ENCODE results near the gene ARHGEF6.

The ARHGEF6 gene

DNA sequence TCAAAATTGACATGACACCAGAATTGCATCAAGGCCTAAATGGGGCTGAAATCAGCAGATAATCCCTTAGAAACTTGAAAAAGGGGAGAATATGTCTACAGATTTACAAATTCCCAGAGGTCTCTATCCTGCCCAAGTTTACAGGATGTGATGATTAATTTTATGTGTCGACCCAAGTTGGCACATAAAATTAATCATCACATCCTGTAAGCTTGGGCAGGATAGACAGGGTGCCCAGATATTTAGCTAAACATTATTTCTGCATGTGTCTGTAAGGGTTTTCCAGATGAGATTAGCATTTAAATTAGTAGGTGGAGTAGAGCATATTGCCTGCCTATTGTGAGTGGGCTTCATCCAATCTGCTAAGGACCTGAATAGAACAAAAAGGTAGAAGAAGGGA, 52.3 kb downstream of the ARHGEF6 start:
- H3K4me3 ChIP-seq (ENCODE audit: low read length in 2 of 2): no peak overlapping the region
- no peak for DNase-seq (ENCODE audit: low spot score)

DNA sequence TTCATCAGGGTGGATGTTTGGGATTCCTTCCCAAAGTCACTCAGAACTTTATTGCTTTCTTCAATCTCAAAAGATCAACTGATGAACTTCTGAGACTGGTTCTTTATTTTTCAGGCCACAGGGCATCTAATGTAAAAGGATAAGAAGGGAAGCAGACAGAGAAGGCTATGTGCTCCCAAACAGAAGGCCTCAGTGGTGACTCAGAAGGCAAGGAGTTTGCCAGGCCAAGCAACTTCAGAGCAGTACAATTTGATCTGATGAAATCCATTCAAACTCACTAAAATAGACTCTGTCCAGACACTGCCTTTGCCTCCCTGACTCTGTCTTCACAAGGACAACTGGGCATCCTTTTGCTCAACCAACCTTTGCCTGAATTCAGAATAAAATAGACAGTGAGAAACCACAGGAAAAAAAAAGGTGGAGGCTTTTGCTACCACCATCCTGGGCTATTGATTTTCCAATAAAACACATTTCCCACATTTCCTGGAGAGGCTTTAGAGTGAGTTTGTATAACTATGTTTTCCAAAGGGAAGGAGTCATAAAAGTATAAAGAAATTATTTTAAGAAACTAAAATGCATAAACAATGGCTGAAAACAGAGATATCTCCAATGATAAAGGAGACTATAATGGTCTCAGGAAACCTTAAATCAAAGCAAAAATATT, 55.2 kb downstream of the ARHGEF6 start:
- Histone ChIP-seq H3K4me2 (ENCODE audit: insufficient read depth, low read length, poor library complexity, severe bottlenecking) (no peak overlapping the region), H3K4me1 (ENCODE audit: control insufficient read depth in 2 of 2, insufficient read depth in 1 of 2, low read depth in 1 of 2, low read length in 2 of 2) (no peaks in the 10 kb centered on the region), H3K36me3 (replicated peaks in 1 of 2; ENCODE audit: control insufficient read depth in 2 of 2, insufficient read depth in 2 of 2, low read length in 2 of 2) (no peaks in the 10 kb centered on the region), H3K9ac (ENCODE audit: low read depth, low read length, poor library complexity) (no peak overlapping the region), H2AK5ac (ENCODE audit: low read depth, low read length) (no peak overlapping the region), H2BK120ac (ENCODE audit: low read depth, low read length) (no peak overlapping the region), H4K91ac (ENCODE audit: low read depth, low read length, poor library complexity) (no peak overlapping the region), H3K14ac (ENCODE audit: low read length) (no peak overlapping the region), H2BK15ac (ENCODE audit: low read length) (no peak overlapping the region), H3K9me3 (replicated peaks in 1 of 2; ENCODE audit: control insufficient read depth in 2 of 2, insufficient read depth in 1 of 2, low read depth in 1 of 2, low read length in 2 of 2) (no peaks in the 10 kb centered on the region), H3K23ac (ENCODE audit: low read depth, low read length, poor library complexity) (no peak overlapping the region), H3K79me1 (ENCODE audit: low read depth, low read length) (no peaks in the 10 kb centered on the region), H2BK12ac (ENCODE audit: low read length) (no peak overlapping the region), H3K18ac (ENCODE audit: low read length) (no peak overlapping the region), H3K4ac (ENCODE audit: low read length) (no peak overlapping the region), H3K27ac (replicated peaks; ENCODE audit: low read length) (no peak overlapping the region), H3K27me3 (ENCODE audit: control insufficient read depth in 3 of 3, insufficient read depth in 3 of 3, low read depth in 1 of 3, low read length in 3 of 3) (no peaks in the 10 kb centered on the region), H4K8ac (ENCODE audit: low read depth, low read length) (no peak overlapping the region), H2BK5ac (ENCODE audit: low read length) (no peak overlapping the region), H3K4me3 (ENCODE audit: low read length in 2 of 2) (no peak overlapping the region), H2AFZ (ENCODE audit: low read length) (no peak overlapping the region)
- DNase-seq (ENCODE audit: low spot score): no peak

More for the DNA sequence above, 52.3 kb downstream of the ARHGEF6 start:
- Histone ChIP-seq H2BK12ac (ENCODE audit: low read length) (no peak overlapping the region), H2AFZ (ENCODE audit: low read length) (no peak overlapping the region), H3K79me1 (ENCODE audit: low read depth, low read length) (no peaks in the 10 kb centered on the region), H2AK5ac (ENCODE audit: low read depth, low read length) (no peak overlapping the region), H3K18ac (ENCODE audit: low read length) (no peak overlapping the region), H3K14ac (ENCODE audit: low read length) (no peak overlapping the region), H3K9ac (ENCODE audit: low read depth, low read length, poor library complexity) (no peak overlapping the region), H3K4ac (ENCODE audit: low read length) (no peak overlapping the region), H3K27me3 (ENCODE audit: control insufficient read depth in 3 of 3, insufficient read depth in 3 of 3, low read depth in 1 of 3, low read length in 3 of 3) (no peaks in the 10 kb centered on the region), H2BK120ac (ENCODE audit: low read depth, low read length) (no peak overlapping the region), H2BK5ac (ENCODE audit: low read length) (no peak overlapping the region), H2BK15ac (ENCODE audit: low read length) (no peak overlapping the region), H3K4me2 (ENCODE audit: insufficient read depth, low read length, poor library complexity, severe bottlenecking) (no peak overlapping the region), H3K27ac (replicated peaks; ENCODE audit: low read length) (no peak overlapping the region), H3K9me3 (replicated peaks in 1 of 2; ENCODE audit: control insufficient read depth in 2 of 2, insufficient read depth in 1 of 2, low read depth in 1 of 2, low read length in 2 of 2) (no peaks in the 10 kb centered on the region), H3K4me1 (ENCODE audit: control insufficient read depth in 2 of 2, insufficient read depth in 1 of 2, low read depth in 1 of 2, low read length in 2 of 2) (no peaks in the 10 kb centered on the region), H4K91ac (ENCODE audit: low read depth, low read length, poor library complexity) (no peak overlapping the region), H4K8ac (ENCODE audit: low read depth, low read length) (no peak overlapping the region), H3K36me3 (replicated peaks in 1 of 2; ENCODE audit: control insufficient read depth in 2 of 2, insufficient read depth in 2 of 2, low read length in 2 of 2) (no peaks in the 10 kb centered on the region), H3K23ac (ENCODE audit: low read depth, low read length, poor library complexity) (no peak overlapping the region)
- no CpG with 5 or more reads among the region's 1 CpG for WGBS, 2 donors (ENCODE audit: extremely low coverage in 2 of 2, insufficient read length in 2 of 2, insufficient replicate concordance in 1 of 2)

DNA sequence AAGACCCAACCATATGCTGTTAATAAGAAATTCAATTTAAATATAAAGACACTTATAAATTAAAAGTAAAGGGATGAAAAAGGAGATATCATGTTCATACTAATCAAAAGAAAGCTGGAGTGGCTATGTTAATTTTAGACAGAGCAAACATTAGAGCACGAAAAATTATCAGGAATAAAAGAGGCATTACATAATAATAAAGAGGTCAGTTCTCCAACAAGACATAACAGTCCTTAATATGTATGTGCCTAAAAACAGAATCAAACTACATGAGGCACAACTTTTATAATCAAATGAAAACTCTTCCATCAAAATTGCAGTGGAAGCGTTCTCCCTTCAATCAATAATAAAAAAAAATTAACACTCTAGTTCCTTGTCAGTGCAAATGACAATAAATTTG, 62.6 kb downstream of the ARHGEF6 start:
- Histone ChIP-seq H2BK15ac (ENCODE audit: low read length) (no peak overlapping the region), H2AFZ (ENCODE audit: low read length) (no peak overlapping the region), H3K27me3 (ENCODE audit: control insufficient read depth in 3 of 3, insufficient read depth in 3 of 3, low read depth in 1 of 3, low read length in 3 of 3) (no peaks in the 10 kb centered on the region), H3K27ac (replicated peaks; ENCODE audit: low read length) (no peak overlapping the region), H2BK5ac (ENCODE audit: low read length) (no peak overlapping the region), H3K4me2 (ENCODE audit: insufficient read depth, low read length, poor library complexity, severe bottlenecking) (no peak overlapping the region), H2AK5ac (ENCODE audit: low read depth, low read length) (no peak overlapping the region), H2BK120ac (ENCODE audit: low read depth, low read length) (no peak overlapping the region), H3K36me3 (replicated peaks in 1 of 2; ENCODE audit: control insufficient read depth in 2 of 2, insufficient read depth in 2 of 2, low read length in 2 of 2) (no peaks in the 10 kb centered on the region), H3K18ac (ENCODE audit: low read length) (no peak overlapping the region), H3K4me1 (ENCODE audit: control insufficient read depth in 2 of 2, insufficient read depth in 1 of 2, low read depth in 1 of 2, low read length in 2 of 2) (peaks cover 0 to under 1% of the 10 kb centered on the region in 2 donors), H3K9me3 (replicated peaks in 1 of 2; ENCODE audit: control insufficient read depth in 2 of 2, insufficient read depth in 1 of 2, low read depth in 1 of 2, low read length in 2 of 2) (no peaks in the 10 kb centered on the region), H3K14ac (ENCODE audit: low read length) (no peak overlapping the region), H4K91ac (ENCODE audit: low read depth, low read length, poor library complexity) (no peak overlapping the region), H3K23ac (ENCODE audit: low read depth, low read length, poor library complexity) (no peak overlapping the region), H2BK12ac (ENCODE audit: low read length) (no peak overlapping the region), H3K9ac (ENCODE audit: low read depth, low read length, poor library complexity) (no peak overlapping the region), H3K79me1 (ENCODE audit: low read depth, low read length) (no peaks in the 10 kb centered on the region), H3K4ac (ENCODE audit: low read length) (no peak overlapping the region), H3K4me3 (ENCODE audit: low read length in 2 of 2) (no peak overlapping the region), H4K8ac (ENCODE audit: low read depth, low read length) (no peak overlapping the region)
- no CpG with 5 or more reads among the region's 2 CpGs for WGBS, 2 donors (ENCODE audit: extremely low coverage in 2 of 2, insufficient read length in 2 of 2, insufficient replicate concordance in 1 of 2)
- DNase-seq (ENCODE audit: low spot score): no peak

DNA sequence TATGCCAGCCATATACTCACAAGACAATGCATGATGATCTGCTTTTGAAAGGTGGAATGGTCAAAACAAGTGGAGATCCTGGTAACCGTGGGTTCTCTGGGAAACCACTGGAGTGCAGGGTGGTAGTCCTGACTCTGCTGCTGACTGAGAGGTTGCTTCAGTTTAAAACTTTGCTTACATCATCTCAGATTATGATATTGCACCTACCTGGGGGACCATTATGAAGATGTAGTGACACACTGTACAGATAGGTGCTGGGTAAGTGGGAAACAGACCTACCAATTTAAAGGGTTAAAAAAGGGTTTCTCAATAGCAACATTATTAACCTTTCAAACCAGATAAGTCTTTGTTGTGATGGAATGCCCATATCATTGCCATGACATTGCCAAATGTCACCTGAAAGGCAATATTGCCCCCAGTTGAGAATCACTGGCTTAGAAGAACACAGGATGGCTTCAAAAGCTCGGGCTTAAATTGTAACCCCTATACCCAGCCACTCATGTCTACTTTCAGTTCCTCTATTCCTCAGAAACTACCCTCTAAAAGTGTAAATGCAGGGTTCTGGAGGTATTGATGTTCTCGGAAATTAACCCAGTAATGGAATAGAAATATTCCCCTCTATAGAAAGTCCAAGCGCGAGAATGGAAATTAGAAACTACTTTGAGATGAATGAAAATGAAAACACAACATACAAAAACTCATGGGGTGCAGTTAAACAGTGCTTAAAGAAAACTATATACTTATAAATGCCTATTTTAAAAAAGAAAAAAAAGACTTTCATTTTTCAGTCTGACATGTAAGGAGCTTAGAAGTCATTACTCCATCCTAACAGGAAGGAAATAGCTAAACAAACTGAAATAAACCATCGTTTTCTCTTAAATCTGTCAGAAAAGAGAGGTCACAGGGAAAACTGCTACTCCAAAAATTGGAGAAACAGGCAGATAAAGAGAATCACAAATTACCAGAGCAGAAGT, 65.8 kb downstream of the ARHGEF6 start:
- no peak overlapping the region for H3K9ac ChIP-seq (ENCODE audit: low read depth, low read length, poor library complexity)
- H3K27me3 ChIP-seq (ENCODE audit: control insufficient read depth in 3 of 3, insufficient read depth in 3 of 3, low read depth in 1 of 3, low read length in 3 of 3): no peaks in the 10 kb centered on the region
- no peak overlapping the region for H3K4me2 ChIP-seq (ENCODE audit: insufficient read depth, low read length, poor library complexity, severe bottlenecking)
- no peak overlapping the region for H3K4me3 ChIP-seq (ENCODE audit: low read length in 2 of 2)
- no peak overlapping the region for H2BK12ac ChIP-seq (ENCODE audit: low read length)
- WGBS, 2 donors (ENCODE audit: extremely low coverage in 2 of 2, insufficient read length in 2 of 2, insufficient replicate concordance in 1 of 2): no CpG with 5 or more reads among the region's 6 CpGs
- DNase-seq (ENCODE audit: low spot score): no peak
- no peaks in the 10 kb centered on the region for H3K79me1 ChIP-seq (ENCODE audit: low read depth, low read length)
- no peak overlapping the region for H2AK5ac ChIP-seq (ENCODE audit: low read depth, low read length)
- no peak overlapping the region for H3K23ac ChIP-seq (ENCODE audit: low read depth, low read length, poor library complexity)
- H4K91ac ChIP-seq (ENCODE audit: low read depth, low read length, poor library complexity): no peak overlapping the region
- no peak overlapping the region for H3K18ac ChIP-seq (ENCODE audit: low read length)
- no peaks in the 10 kb centered on the region for H3K9me3 ChIP-seq (replicated peaks in 1 of 2; ENCODE audit: control insufficient read depth in 2 of 2, insufficient read depth in 1 of 2, low read depth in 1 of 2, low read length in 2 of 2)
- H2BK5ac ChIP-seq (ENCODE audit: low read length): no peak overlapping the region
- H3K27ac ChIP-seq (replicated peaks; ENCODE audit: low read length): no peak overlapping the region
- no peak overlapping the region for H3K4ac ChIP-seq (ENCODE audit: low read length)
- no peak overlapping the region for H2BK15ac ChIP-seq (ENCODE audit: low read length)
- no peaks in the 10 kb centered on the region for H3K36me3 ChIP-seq (replicated peaks in 1 of 2; ENCODE audit: control insufficient read depth in 2 of 2, insufficient read depth in 2 of 2, low read length in 2 of 2)
- H2BK120ac ChIP-seq (ENCODE audit: low read depth, low read length): no peak overlapping the region
- H4K8ac ChIP-seq (ENCODE audit: low read depth, low read length): no peak overlapping the region
- H3K14ac ChIP-seq (ENCODE audit: low read length): no peak overlapping the region
- no peak overlapping the region for H2AFZ ChIP-seq (ENCODE audit: low read length)
- peaks cover 0 to 6% of the 10 kb centered on the region in 2 donors for H3K4me1 ChIP-seq (ENCODE audit: control insufficient read depth in 2 of 2, insufficient read depth in 1 of 2, low read depth in 1 of 2, low read length in 2 of 2)

Measured in neuronal stem cell (in vitro differentiated cells).